ENCODE measurements around the gene CLOCK.

Gene CLOCK

DNA sequence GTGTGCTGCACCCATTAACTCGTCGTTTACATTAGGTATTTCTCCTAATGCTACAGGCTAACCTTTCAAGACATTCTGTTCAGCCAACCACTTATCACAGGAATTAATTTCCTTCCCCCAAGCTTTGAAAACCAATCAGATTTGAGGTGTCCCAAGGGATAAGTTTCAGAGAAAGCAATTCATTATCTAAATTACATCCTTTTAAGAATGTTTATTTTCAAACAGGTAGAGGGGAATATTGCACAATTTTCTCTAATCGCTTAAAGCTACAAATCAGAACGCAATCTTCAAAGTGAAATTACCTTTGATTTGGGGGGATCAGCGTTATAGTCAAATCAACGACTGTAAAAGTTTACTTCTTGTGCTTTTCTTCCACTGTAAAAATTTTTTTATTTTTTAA, 1.6 kb downstream of the CLOCK start:
- DNase-seq (ENCODE audit: insufficient read length, low spot score) (no peak), FAIRE-seq (no peak)

- no peak for DNase-seq (ENCODE audit: insufficient read length, low spot score)
These were observed 2.9 kb downstream of the CLOCK start for GRCh38 chr4:55543858-55544257.

GRCh38 chr4:55540271-55540670, 6.4 kb downstream of the CLOCK start:
- DNase-seq (ENCODE audit: insufficient read length, low spot score) (no peak), FAIRE-seq (no peak)

More at GRCh38 chr4:55543858-55544257, 2.9 kb downstream of the CLOCK start:
- peak; percentile 47 for FAIRE-seq

- DNase-seq (ENCODE audit: insufficient read length, low spot score) (no peak), FAIRE-seq (no peak)
These were observed 7.1 kb downstream of the CLOCK start for GRCh38 chr4:55539658-55540057.

DNA sequence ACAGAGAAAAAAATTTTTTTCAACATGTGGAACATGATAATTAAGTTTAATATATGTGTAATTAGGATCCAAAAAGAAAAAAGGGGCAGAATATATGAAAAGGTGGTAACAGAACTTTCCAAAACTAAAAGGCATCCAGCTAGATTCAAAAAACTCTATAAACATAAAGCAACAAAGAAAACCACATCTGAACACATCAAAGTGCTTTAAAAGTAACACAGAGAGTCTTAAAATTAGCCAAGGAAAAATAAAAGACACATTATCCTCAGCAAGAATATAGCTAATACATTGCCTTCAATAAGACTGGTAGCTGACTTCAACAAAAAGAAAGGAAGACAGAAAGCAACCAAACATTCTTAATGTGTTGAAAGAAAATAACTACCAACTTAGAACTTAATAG, 8.2 kb downstream of the CLOCK start:
- DNase-seq (ENCODE audit: insufficient read length, low spot score) (no peak), FAIRE-seq (no peak)

GRCh38 chr4:55534306-55534705, 12.4 kb downstream of the CLOCK start:
- FAIRE-seq (no peak), DNase-seq (ENCODE audit: insufficient read length, low spot score) (no peak)

DNA sequence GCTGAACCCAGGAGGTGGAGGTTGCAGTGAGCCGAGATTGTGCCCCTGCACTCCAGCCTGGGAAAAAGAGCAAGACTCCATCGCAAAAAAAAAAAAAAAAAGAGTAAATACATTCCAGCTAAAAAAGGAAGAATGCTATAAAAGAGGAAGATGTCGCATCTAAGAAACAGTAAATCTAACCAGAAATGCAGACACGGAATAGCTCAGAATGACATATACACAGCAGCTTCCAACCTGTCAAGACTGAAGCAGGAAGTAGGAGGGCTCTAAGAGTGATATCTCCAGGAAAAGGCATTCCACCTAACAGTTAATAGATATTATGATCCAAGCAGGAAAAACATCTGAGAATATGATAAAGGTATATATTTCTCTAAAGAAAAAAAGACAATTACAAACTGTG, 16.0 kb downstream of the CLOCK start:
- FAIRE-seq = no peak
- no peak for DNase-seq (ENCODE audit: insufficient read length, low spot score)

GRCh38 chr4:55530167-55530566, 16.5 kb downstream of the CLOCK start:
- DNase-seq (ENCODE audit: insufficient read length, low spot score) (no peak), FAIRE-seq (peak; percentile 11)

DNA sequence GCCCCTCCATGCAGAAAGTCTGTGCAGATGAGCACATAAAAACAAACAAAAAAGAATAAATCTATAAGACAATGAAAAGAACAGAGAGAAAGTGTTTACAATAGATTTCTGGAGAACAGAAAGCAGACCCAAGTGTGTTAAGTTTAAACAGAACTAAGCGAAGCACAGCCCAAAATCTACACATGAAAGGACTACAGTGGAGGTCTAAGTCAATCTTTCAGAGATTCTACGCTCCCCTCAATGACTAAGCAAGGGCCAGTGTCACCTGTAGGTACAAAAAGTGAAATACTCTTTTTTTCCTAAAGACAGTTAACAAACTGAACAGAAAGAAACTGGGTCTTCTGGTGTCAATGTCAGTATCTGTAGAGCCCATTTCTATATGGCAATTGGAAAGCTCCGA, 18.2 kb downstream of the CLOCK start:
- no peak for DNase-seq (ENCODE audit: insufficient read length, low spot score)
- no peak for FAIRE-seq

DNA sequence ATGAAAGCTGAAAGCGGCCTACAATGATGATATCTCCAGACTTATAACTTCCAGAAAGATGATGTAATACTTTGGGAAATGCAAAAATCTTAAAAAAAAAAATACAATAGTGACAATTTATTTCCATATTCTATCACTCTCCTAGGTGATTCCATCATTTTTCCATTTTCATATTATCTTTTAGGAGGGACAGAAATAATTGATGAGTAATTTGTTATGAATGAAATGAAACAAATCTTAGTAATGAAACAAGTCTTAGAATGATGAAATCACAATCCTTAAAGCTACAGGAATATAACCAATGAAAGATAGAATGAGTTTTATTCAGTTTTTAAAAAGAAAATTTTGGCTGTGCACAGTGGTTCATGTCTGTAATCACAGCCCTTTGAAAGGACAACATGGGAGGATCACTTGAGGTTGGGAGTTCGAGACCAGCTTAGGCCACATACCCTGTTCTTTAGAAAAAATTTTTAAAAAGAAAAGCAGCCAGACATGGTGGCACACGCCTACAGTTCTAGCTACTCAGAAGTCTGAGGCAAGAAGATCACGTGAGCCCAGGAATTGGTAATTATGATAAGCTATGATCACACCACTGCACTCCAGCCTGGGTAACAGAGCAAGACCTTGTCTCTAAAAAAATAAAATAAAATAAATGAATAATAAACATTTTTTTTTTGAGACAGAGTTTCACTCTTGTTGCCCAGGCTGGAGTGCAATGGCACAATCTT, 21.7 kb downstream of the CLOCK start:
- FAIRE-seq (no peak), DNase-seq (ENCODE audit: insufficient read length, low spot score) (no peak)

GRCh38 chr4:55518442-55518841, 28.3 kb downstream of the CLOCK start:
- FAIRE-seq (no peak), DNase-seq (ENCODE audit: insufficient read length, low spot score) (no peak)

- DNase-seq (ENCODE audit: insufficient read length, low spot score) (no peak), FAIRE-seq (peak; percentile 37)
These were observed 29.0 kb downstream of the CLOCK start for GRCh38 chr4:55517526-55518229.

DNA sequence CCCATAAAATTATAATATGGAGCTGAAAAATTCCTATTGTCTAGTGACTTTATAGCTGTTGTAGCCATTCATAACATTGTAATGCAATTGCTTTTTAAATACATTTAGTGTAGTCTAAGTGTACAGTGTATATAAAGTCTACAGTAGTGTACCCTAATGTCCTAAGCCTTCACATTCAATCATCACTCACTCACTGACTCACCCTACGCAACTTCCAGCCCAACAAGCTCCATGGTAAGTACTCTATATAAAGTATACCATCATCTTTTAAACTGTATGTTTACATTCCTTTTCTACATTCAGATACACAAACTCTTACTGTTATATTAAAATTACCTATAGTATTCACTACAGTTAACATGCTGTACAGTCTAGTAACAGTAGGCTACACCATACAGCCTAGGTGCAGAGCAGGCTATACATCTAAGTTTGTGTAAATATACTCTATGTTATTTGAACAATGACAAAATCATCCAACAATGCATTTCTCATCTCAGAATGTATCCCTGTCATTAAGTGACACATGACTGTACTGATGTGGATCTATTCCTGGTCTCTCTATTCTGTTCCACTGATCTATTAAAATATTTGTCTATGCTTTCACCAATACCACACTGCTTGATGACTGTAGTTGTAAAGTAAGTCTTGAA, 33.7 kb downstream of the CLOCK start:
- FAIRE-seq = peak; percentile 42
- no peak for DNase-seq (ENCODE audit: insufficient read length, low spot score)

GRCh38 chr4:55512077-55512476, 34.6 kb downstream of the CLOCK start:
- FAIRE-seq (no peak), DNase-seq (ENCODE audit: insufficient read length, low spot score) (no peak)

DNA sequence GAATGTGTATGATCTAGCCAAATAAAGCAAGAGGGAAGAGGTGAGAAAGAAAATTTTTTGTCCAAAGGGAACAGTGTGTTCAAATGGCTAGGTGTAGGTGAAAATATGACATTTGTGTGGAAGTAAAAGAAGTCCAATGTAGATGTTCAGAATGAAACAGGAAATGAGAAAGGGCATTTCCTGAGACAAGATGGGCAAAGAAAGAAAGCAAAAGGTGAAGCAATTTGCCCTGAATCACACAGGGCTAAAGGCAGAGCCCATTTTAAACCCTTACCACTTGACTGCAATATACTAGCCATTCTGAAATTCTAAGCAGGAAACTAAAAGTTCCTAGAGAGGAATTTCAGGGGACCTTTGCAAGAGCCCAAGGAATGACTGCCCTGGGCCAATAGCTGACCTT, 36.0 kb downstream of the CLOCK start:
- DNase-seq (ENCODE audit: insufficient read length, low spot score) (no peak), FAIRE-seq (no peak)

DNA sequence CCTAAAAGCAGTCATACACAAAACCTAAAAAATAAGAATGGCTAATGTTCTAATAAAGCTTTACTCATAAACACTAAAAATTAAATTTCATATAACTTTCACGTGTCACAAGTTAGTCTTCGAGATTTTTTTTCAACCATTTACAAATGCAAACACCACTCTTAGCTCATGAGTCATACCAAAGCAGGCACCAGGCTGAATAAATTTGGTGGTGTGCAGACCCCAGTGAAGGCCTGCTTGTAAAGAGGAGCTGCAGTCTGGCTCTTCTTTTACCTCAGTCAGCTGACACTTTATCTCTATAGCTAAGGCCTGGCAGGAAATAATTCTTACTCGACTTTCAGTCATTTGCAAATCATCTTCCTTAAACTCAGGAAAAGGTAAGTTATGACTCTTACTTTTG, 37.4 kb downstream of the CLOCK start:
- no peak for FAIRE-seq
- no peak for DNase-seq (ENCODE audit: insufficient read length, low spot score)

DNA sequence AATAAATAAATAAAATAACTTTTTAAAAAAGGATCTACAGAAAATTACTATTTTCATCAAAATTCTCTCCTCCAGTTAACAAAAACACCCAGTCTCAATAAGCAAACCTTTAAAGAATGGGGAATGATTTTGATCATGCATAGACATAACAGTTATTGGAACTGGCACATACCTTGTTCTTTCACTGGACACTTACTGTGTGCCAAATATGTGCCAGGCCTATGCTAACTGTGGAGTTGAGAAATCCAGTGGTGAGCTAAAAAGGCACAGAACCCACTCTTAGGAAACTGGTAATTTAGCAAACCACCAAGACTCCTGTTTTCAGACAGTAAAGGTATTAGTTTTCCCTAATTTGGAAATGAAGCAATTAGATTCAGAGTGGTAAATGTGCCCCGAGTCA, 39.1 kb downstream of the CLOCK start:
- FAIRE-seq = no peak
- DNase-seq (ENCODE audit: insufficient read length, low spot score) = no peak

DNA sequence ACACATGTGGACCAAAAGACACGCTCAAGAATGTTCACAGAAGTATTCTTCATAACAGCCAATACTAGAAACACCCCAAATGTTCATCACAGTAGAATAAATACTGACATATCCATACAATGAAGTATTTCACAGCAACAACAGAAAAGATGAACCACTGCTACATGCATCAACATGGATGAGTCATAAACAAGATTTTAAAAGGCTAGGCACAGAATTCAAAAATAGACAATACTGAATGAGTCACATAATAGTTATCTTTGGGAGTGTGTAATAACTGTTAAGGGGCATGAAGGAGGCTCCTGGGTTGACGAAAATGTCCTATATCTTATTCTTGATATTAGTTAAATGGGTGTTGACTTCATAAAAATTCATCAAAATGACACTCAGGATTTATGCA, 43.5 kb downstream of the CLOCK start:
- FAIRE-seq (no peak), DNase-seq (ENCODE audit: insufficient read length, low spot score) (no peak)

- DNase-seq (ENCODE audit: insufficient read length, low spot score) = no peak
- no peak for FAIRE-seq
These were observed 46.6 kb downstream of the CLOCK start for GRCh38 chr4:55500072-55500471.

- no peak for FAIRE-seq
- DNase-seq (ENCODE audit: insufficient read length, low spot score) = no peak
These were observed 47.2 kb downstream of the CLOCK start for GRCh38 chr4:55499495-55499894.

GRCh38 chr4:55498051-55498450, 48.7 kb downstream of the CLOCK start:
- DNase-seq (ENCODE audit: insufficient read length, low spot score) (no peak), FAIRE-seq (no peak)

DNA sequence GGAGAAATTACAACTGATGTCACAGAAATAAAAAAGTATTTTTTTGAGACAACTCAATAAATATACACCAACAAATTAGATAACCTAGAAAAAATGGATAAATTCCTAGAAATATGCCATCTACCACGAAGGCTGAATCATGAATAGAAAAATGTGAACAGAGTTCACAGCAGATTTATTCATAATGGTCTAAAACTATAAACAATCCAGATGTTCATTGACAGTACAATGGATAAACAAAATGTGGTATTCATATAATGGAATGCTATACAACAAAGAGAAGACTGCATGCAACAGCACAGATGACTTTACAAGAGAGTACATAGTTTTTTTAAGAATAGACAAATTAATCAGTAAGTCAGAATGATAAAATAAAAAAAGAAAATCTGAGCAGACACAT, 55.2 kb downstream of the CLOCK start:
- DNase-seq (ENCODE audit: insufficient read length, low spot score) (no peak), FAIRE-seq (no peak)

Data from GM19239 (cell line).